ENCODE measurements around the gene CHRNA3. TPM values are rescaled to one million over a fixed set of nuclear protein-coding genes. Genes with fewer than 3 reads are reported as not detected.
"Not testable (repeated sequence)": the region's sequence is repeated elsewhere in the genome, so short reads cannot be mapped to it uniquely, and the experiment has no call there.

Gene CHRNA3
- total RNA-seq, 2 experiments from 2014 or later, result not detected

DNA sequence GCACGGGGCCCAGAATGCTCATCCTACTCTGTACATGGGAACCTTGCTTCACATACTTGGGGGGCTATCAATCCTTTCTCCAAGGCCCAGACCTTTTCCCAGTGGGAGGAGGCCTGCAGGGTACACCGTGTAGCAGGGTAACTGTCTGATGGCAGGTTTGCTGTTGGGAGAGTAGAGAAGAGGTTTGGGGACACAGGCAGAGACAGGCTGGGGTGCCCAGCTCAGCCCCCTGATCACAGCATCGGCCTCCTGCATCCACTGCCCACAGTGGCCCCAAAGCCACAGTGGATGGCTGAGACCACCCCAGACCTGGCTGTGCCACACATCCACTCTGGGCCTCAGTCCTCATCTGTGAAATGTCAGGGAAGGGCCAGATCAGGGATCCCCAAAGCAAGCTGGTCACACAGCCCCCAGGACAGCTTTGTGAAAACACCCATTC lies 5.6 kb downstream of the CHRNA3 start:
- intact Hi-C loops (cut with DNase I, micrococcal nuclease), result loop anchor here (5.0 kb wide), 2 partner anchors 192 to 308 kb away; no protein-coding TSS in a partner anchor
- no peak overlapping the region for H3K27ac Mint-ChIP-seq
- H3K4me1 Mint-ChIP-seq, result peaks cover 11% of the 10 kb centered on the region
- H3K36me3 Mint-ChIP-seq (ENCODE audit: low read depth), result no peaks in the 10 kb centered on the region
- ChIA-PET POLR2A (no interaction called here), CTCF (interaction anchor here (1.3 kb wide), 1 partner anchor 90 kb away, joined by 3 read pairs; no protein-coding TSS in a partner anchor)
- H3K4me3 Mint-ChIP-seq, result no peak overlapping the region
- H3K9me3 Mint-ChIP-seq (ENCODE audit: low read depth), result no peaks in the 10 kb centered on the region
- no peak for ATAC-seq
- H3K27me3 Mint-ChIP-seq, result peaks cover 18% of the 10 kb centered on the region
- no peak for DNase-seq

- DNase-seq, result no peak
- Mint-ChIP-seq H3K4me1 (peaks cover 3% of the 10 kb centered on the region), H3K9me3 (ENCODE audit: low read depth) (no peaks in the 10 kb centered on the region), H3K36me3 (ENCODE audit: low read depth) (no peaks in the 10 kb centered on the region), H3K4me3 (no peak overlapping the region), H3K27me3 (peaks cover 7% of the 10 kb centered on the region), H3K27ac (no peak overlapping the region)
- intact Hi-C loops (cut with DNase I, micrococcal nuclease), result no loop called here
- ATAC-seq, result no peak
- ChIA-PET CTCF (interaction anchor here (0.6 to 1.5 kb wide), 3 partner anchors 91 to 407 kb away, joined by 3 to 7 read pairs (median 3); no protein-coding TSS in a partner anchor), POLR2A (no interaction called here)
Observed at GRCh38 chr15:78614021-78614420, 6.8 kb downstream of the CHRNA3 start.

DNA sequence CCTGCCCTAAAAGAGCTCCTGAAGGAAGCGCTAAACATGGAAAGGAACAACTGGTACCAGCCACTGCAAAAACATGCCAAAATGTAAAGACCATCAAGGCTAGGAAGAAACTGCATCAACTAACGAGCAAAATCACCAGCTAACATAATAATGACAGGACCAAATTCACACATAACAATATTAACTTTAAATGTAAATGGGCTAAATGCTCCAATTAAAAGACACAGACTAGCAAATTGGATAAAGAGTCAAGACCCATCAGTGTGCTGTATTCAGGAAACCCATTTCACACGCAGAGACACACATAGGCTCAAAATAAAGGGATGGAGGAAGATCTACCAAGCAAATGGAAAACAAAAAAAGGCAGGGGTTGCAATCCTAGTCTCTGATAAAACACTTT lies 11.2 kb downstream of the CHRNA3 start:
- H3K36me3 Mint-ChIP-seq (ENCODE audit: low read depth); H3K27me3 Mint-ChIP-seq; intact Hi-C loops (cut with DNase I, micrococcal nuclease); CTCF ChIA-PET; H3K27ac Mint-ChIP-seq; H3K4me3 Mint-ChIP-seq; DNase-seq; H3K4me1 Mint-ChIP-seq; ATAC-seq; H3K9me3 Mint-ChIP-seq (ENCODE audit: low read depth); POLR2A ChIA-PET: not testable (repeated sequence)

DNA sequence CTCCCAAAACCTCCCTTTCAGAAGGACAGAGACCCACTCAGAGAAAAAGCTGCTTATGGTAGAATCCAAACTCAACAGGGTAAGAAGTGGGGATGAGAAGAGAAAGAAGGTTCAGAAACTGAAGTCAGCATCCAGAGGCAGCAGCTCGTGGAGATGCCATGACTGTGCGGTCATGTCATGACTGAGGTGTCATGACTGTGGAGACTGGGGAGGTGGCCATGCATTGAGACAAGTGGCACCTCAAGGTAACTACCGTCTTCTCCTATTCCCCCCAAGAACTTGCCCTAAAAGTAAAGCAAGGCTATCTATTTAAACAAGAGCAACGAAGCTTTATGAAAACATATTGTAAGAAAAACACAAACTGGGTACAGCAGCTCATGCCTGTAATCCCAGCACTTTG lies 15.1 kb downstream of the CHRNA3 start:
- intact Hi-C loops (cut with DNase I, micrococcal nuclease), result no loop called here
- ChIA-PET CTCF (interaction anchor here (0.7 kb wide), 1 partner anchor 299 kb away, joined by 3 read pairs; no protein-coding TSS in a partner anchor), POLR2A (no interaction called here)
- Mint-ChIP-seq H3K27ac (no peak overlapping the region), H3K27me3 (peaks cover 3% of the 10 kb centered on the region), H3K36me3 (ENCODE audit: low read depth) (no peaks in the 10 kb centered on the region), H3K9me3 (ENCODE audit: low read depth) (no peaks in the 10 kb centered on the region), H3K4me3 (no peak overlapping the region), H3K4me1 (no peaks in the 10 kb centered on the region)
- ATAC-seq (no peak), DNase-seq (no peak)

- Mint-ChIP-seq H3K36me3 (ENCODE audit: low read depth) (no peaks in the 10 kb centered on the region), H3K4me1 (no peaks in the 10 kb centered on the region), H3K27ac (no peak overlapping the region), H3K9me3 (ENCODE audit: low read depth) (no peaks in the 10 kb centered on the region), H3K27me3 (peaks cover 3% of the 10 kb centered on the region), H3K4me3 (no peak overlapping the region)
- ChIA-PET POLR2A (no interaction called here), CTCF (no interaction called here)
- no peak for DNase-seq
- intact Hi-C loops (cut with DNase I, micrococcal nuclease), result no loop called here
- ATAC-seq, result no peak
Observed at GRCh38 chr15:78605201-78605600, 15.6 kb downstream of the CHRNA3 start.

GRCh38 chr15:78604420-78604819 lies 16.4 kb downstream of the CHRNA3 start:
- ChIA-PET POLR2A (no interaction called here), CTCF (no interaction called here)
- H3K27me3 Mint-ChIP-seq, result peaks cover 3% of the 10 kb centered on the region
- intact Hi-C loops (cut with DNase I, micrococcal nuclease), result no loop called here
- no peak overlapping the region for H3K27ac Mint-ChIP-seq
- DNase-seq, result no peak
- no peaks in the 10 kb centered on the region for H3K36me3 Mint-ChIP-seq (ENCODE audit: low read depth)
- no peak for ATAC-seq
- no peaks in the 10 kb centered on the region for H3K9me3 Mint-ChIP-seq (ENCODE audit: low read depth)
- H3K4me1 Mint-ChIP-seq, result no peaks in the 10 kb centered on the region
- no peak overlapping the region for H3K4me3 Mint-ChIP-seq

GRCh38 chr15:78603467-78603866 lies 17.3 kb downstream of the CHRNA3 start:
- ChIA-PET CTCF (interaction anchor here (1.5 kb wide), 1 partner anchor 107 kb away, joined by 4 read pairs; no protein-coding TSS in a partner anchor), POLR2A (no interaction called here)
- DNase-seq, result no peak
- Mint-ChIP-seq H3K9me3 (ENCODE audit: low read depth) (no peaks in the 10 kb centered on the region), H3K4me1 (no peaks in the 10 kb centered on the region), H3K27me3 (peaks cover 3% of the 10 kb centered on the region), H3K27ac (no peak overlapping the region), H3K4me3 (no peak overlapping the region), H3K36me3 (ENCODE audit: low read depth) (no peaks in the 10 kb centered on the region)
- no peak for ATAC-seq
- intact Hi-C loops (cut with DNase I, micrococcal nuclease), result no loop called here

GRCh38 chr15:78599189-78599588 lies 21.6 kb downstream of the CHRNA3 start:
- intact Hi-C loops (cut with DNase I, micrococcal nuclease), result no loop called here
- no peaks in the 10 kb centered on the region for H3K9me3 Mint-ChIP-seq (ENCODE audit: low read depth)
- DNase-seq, result no peak
- H3K27ac Mint-ChIP-seq, result no peak overlapping the region
- ATAC-seq, result no peak
- ChIA-PET CTCF (interaction anchor here (0.7 kb wide), 1 partner anchor 42 kb away, joined by 3 read pairs; no protein-coding TSS in a partner anchor), POLR2A (no interaction called here)
- no peaks in the 10 kb centered on the region for H3K4me1 Mint-ChIP-seq
- H3K27me3 Mint-ChIP-seq, result no peaks in the 10 kb centered on the region
- no peaks in the 10 kb centered on the region for H3K36me3 Mint-ChIP-seq (ENCODE audit: low read depth)
- H3K4me3 Mint-ChIP-seq, result no peak overlapping the region

GRCh38 chr15:78598348-78598747 lies 22.4 kb downstream of the CHRNA3 start:
- Mint-ChIP-seq H3K9me3 (ENCODE audit: low read depth) (no peaks in the 10 kb centered on the region), H3K27me3 (no peaks in the 10 kb centered on the region), H3K4me1 (no peaks in the 10 kb centered on the region), H3K27ac (no peak overlapping the region), H3K4me3 (no peak overlapping the region), H3K36me3 (ENCODE audit: low read depth) (no peaks in the 10 kb centered on the region)
- DNase-seq, result no peak
- ChIA-PET CTCF (interaction anchor here (0.7 kb wide), 2 partner anchors 19 to 128 kb away, joined by 3 to 5 read pairs; no protein-coding TSS in a partner anchor), POLR2A (no interaction called here)
- no peak for ATAC-seq
- intact Hi-C loops (cut with DNase I, micrococcal nuclease), result no loop called here

DNA sequence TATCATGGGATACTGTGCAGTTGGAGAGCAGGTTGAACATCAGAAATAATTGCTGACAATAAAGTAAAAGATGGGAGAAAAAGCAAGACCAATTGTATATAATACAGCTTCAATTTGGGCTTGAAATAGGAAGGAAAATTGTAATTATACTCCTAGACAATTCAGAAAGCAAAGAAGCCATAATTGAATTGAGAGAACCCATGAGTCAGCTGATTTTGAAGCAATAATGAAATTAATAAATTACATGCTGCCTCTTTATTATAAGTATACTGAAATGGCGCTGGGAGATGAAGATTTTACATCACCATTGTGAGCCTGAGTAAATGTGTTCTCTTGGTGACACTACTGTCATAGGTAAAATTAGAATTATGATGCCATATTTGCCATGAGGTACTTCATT lies 23.2 kb downstream of the CHRNA3 start:
- CTCF ChIA-PET, result no interaction called here
- Mint-ChIP-seq H3K27me3 (no peaks in the 10 kb centered on the region), H3K9me3 (ENCODE audit: low read depth) (no peaks in the 10 kb centered on the region), H3K36me3 (ENCODE audit: low read depth) (no peaks in the 10 kb centered on the region), H3K4me3 (no peak overlapping the region), H3K27ac (no peak overlapping the region), H3K4me1 (no peaks in the 10 kb centered on the region)
- intact Hi-C loops (cut with DNase I, micrococcal nuclease), result no loop called here
- POLR2A ChIA-PET, result no interaction called here
- DNase-seq, result no peak
- ATAC-seq, result no peak

- intact Hi-C loops (cut with DNase I, micrococcal nuclease), result no loop called here
- Mint-ChIP-seq H3K9me3 (ENCODE audit: low read depth) (no peaks in the 10 kb centered on the region), H3K36me3 (ENCODE audit: low read depth) (no peaks in the 10 kb centered on the region), H3K27ac (no peak overlapping the region), H3K4me1 (no peaks in the 10 kb centered on the region), H3K27me3 (no peaks in the 10 kb centered on the region), H3K4me3 (no peak overlapping the region)
- DNase-seq, result no peak
- no peak for ATAC-seq
- ChIA-PET CTCF (interaction anchor here (0.7 kb wide), 1 partner anchor 15 kb away, joined by 3 read pairs; no protein-coding TSS in a partner anchor), POLR2A (no interaction called here)
Observed at GRCh38 chr15:78574944-78575343, 45.9 kb downstream of the CHRNA3 start.

GRCh38 chr15:78573416-78573815 lies 47.4 kb downstream of the CHRNA3 start:
- no peaks in the 10 kb centered on the region for H3K36me3 Mint-ChIP-seq (ENCODE audit: low read depth)
- peaks cover 3% of the 10 kb centered on the region for H3K4me1 Mint-ChIP-seq
- intact Hi-C loops (cut with DNase I, micrococcal nuclease), result no loop called here
- H3K4me3 Mint-ChIP-seq, result no peak overlapping the region
- POLR2A ChIA-PET, result no interaction called here
- ATAC-seq (no peak), DNase-seq (no peak)
- no peaks in the 10 kb centered on the region for H3K27me3 Mint-ChIP-seq
- H3K27ac Mint-ChIP-seq, result no peak overlapping the region
- H3K9me3 Mint-ChIP-seq (ENCODE audit: low read depth), result no peaks in the 10 kb centered on the region
- CTCF ChIA-PET, result interaction anchor here (0.5 kb wide), 1 partner anchor 22 kb away, joined by 3 read pairs; no protein-coding TSS in a partner anchor

Data from activated CD4-positive, alpha-beta T cell treated with anti-CD3 and anti-CD28 coated beads for 36 hours (primary cell).